GM19467 (cell line): Measurements from ENCODE around the gene ARFIP1.
"Not testable (repeated sequence)": the region's sequence is repeated elsewhere in the genome, so short reads cannot be mapped to it uniquely, and the experiment has no call there.

Experiments
- ATAC-seq: cut with Tn5 transposase; IDR thresholded peaks from one replicate; pipeline ENCODE4 v1.9.1; 2021; ENCODE audit warnings: mild to moderate bottlenecking, moderate library complexity; ENCODE audit not compliant: unreplicated experiment

The ARFIP1 gene

GRCh38 chr4:152836936-152837335, 57.2 kb downstream of the ARFIP1 start:
- ATAC-seq: no peak

GRCh38 chr4:152839729-152840128, 60.0 kb downstream of the ARFIP1 start:
- not testable (repeated sequence) for ATAC-seq

GRCh38 chr4:152843481-152844090, 63.8 kb downstream of the ARFIP1 start:
- no peak for ATAC-seq

GRCh38 chr4:152847376-152847775, 67.6 kb downstream of the ARFIP1 start:
- no peak for ATAC-seq

GRCh38 chr4:152848508-152848907, 68.8 kb downstream of the ARFIP1 start:
- no peak for ATAC-seq

- no peak for ATAC-seq
These were observed 69.6 kb downstream of the ARFIP1 start for GRCh38 chr4:152849350-152849749.

GRCh38 chr4:152850377-152850776, 70.6 kb downstream of the ARFIP1 start:
- ATAC-seq: no peak

GRCh38 chr4:152851226-152851625, 71.5 kb downstream of the ARFIP1 start:
- ATAC-seq: no peak

GRCh38 chr4:152853293-152853692, 73.5 kb downstream of the ARFIP1 start:
- no peak for ATAC-seq

GRCh38 chr4:152854016-152854415, 74.3 kb downstream of the ARFIP1 start:
- not testable (repeated sequence) for ATAC-seq

GRCh38 chr4:152856960-152857359, 77.2 kb downstream of the ARFIP1 start:
- no peak for ATAC-seq

GRCh38 chr4:152858934-152859333, 79.2 kb downstream of the ARFIP1 start:
- no peak for ATAC-seq

GRCh38 chr4:152860046-152860445, 80.3 kb downstream of the ARFIP1 start:
- ATAC-seq: no peak

- no peak for ATAC-seq
These were observed 82.9 kb downstream of the ARFIP1 start for GRCh38 chr4:152862608-152863007.

GRCh38 chr4:152864361-152864760, 84.6 kb downstream of the ARFIP1 start:
- ATAC-seq: no peak

- not testable (repeated sequence) for ATAC-seq
These were observed 86.8 kb downstream of the ARFIP1 start for GRCh38 chr4:152866432-152866993.

- no peak for ATAC-seq
These were observed 90.9 kb downstream of the ARFIP1 start for GRCh38 chr4:152870606-152871005.

GRCh38 chr4:152875261-152875660, 95.5 kb downstream of the ARFIP1 start:
- ATAC-seq: no peak

- ATAC-seq: no peak
These were observed 98.1 kb downstream of the ARFIP1 start for GRCh38 chr4:152877868-152878267.

GRCh38 chr4:152880263-152880662, 100.5 kb downstream of the ARFIP1 start:
- ATAC-seq: no peak

GRCh38 chr4:152881974-152882373, 102.2 kb downstream of the ARFIP1 start:
- ATAC-seq: no peak

GRCh38 chr4:152885185-152885584, 105.4 kb downstream of the ARFIP1 start:
- ATAC-seq: no peak

- no peak for ATAC-seq
These were observed 106.4 kb downstream of the ARFIP1 start for GRCh38 chr4:152886201-152886600.
